Smooth muscle cell (in vitro differentiated cells): ENCODE measurements around the gene ITPR1. TPM values are rescaled to one million over a fixed set of nuclear protein-coding genes. Genes with fewer than 3 reads are reported as not detected.

Experiments used
- DNase-seq: peaks from one replicate; lab custom pipeline; 2025; ENCODE audit not compliant: unreplicated experiment; lab: John Stamatoyannopoulos, UW
- H2AFZ ChIP-seq: fragments of 200-600 bp; sonication (generic); 2 replicates; pipeline ENCODE4 v1.6.0; 2016; ENCODE audit warnings: antibody characterized with exemption, low read depth, mild to moderate bottlenecking
- H3F3A ChIP-seq: fragments of 200-600 bp; sonication (generic); 2 replicates; pipeline ENCODE4 v1.6.0; 2017; ENCODE audit warnings: antibody characterized with exemption, low read depth
- H3K27ac ChIP-seq: fragments of 200-600 bp; sonication (generic); 2 replicates; pipeline ENCODE4 v1.5.1; 2016; ENCODE audit warnings: low read depth, mild to moderate bottlenecking
- H3K27me3 ChIP-seq: fragments of 200-600 bp; sonication (generic); 2 replicates; pipeline ENCODE4 v1.6.1; 2016; ENCODE audit warnings: low read depth, mild to moderate bottlenecking
- H3K36me3 ChIP-seq: fragments of 200-600 bp; sonication (generic); 2 replicates; pipeline ENCODE4 v1.5.1; 2016; ENCODE audit warnings: low read depth
- H3K4me1 ChIP-seq: fragments of 200-600 bp; sonication (generic); 2 replicates; pipeline ENCODE4 v1.5.1; 2016; ENCODE audit warnings: low read depth
- H3K4me2 ChIP-seq: fragments of 200-600 bp; sonication (generic); 2 replicates; pipeline ENCODE4 v1.6.0; 2016; ENCODE audit warnings: mild to moderate bottlenecking
- H3K4me3 ChIP-seq: fragments of 200-600 bp; sonication (generic); 2 replicates; pipeline ENCODE4 v1.5.1; 2016; ENCODE audit warnings: mild to moderate bottlenecking
- H3K79me2 ChIP-seq: fragments of 200-600 bp; sonication (generic); 2 replicates; pipeline ENCODE4 v1.6.0; 2016; ENCODE audit warnings: low read depth, mild to moderate bottlenecking
- H3K9ac ChIP-seq: fragments of 200-600 bp; sonication (generic); 2 replicates; pipeline ENCODE4 v1.6.0; 2016; ENCODE audit warnings: low read depth
- H3K9me3 ChIP-seq: fragments of 200-600 bp; sonication (generic); replicated peaks from 2 replicates; pipeline ENCODE4 v1.5.1; 2016; ENCODE audit warnings: low read depth
- H4K20me1 ChIP-seq: fragments of 200-600 bp; sonication (generic); 2 replicates; pipeline ENCODE4 v1.6.0; 2016; ENCODE audit warnings: low read depth
- CTCF ChIP-seq: fragments of 200-600 bp; sonication (generic); IDR thresholded peaks from 2 replicates; pipeline ENCODE4 v1.5.1; 2017; ENCODE audit warnings: borderline replicate concordance, mild to moderate bottlenecking, antibody characterized with exemption; ENCODE audit not compliant: insufficient read depth, poor library complexity, severe bottlenecking
- WGBS: methylation state at CpG from one replicate; pipeline ENCODE4 v1.1.7; 2016; ENCODE audit warnings: low lambda C conversion rate; 5-methylcytosine and 5-hydroxymethylcytosine counted together
- polyA plus RNA-seq: library from polyadenylated mRNA; unstranded; fragments of >200 nt; fragmentation: Nextera tagmentation; extraction: Ambion mirVana; gene quantifications from 2 replicates; pipeline ENCODE4 v1.2.1, GENCODE V29; 2016
- total RNA-seq: library from RNA; depleted of rRNA; stranded (reverse); fragments of >200 nt; gene quantifications from 2 replicates; pipeline ENCODE4 v1.2.3, GENCODE V29; 2014

ITPR1 gene
- total and polyA plus RNA-seq, 2 experiments from 2014 or later = 16.4 to 28.6 TPM

- no peaks in the 10 kb centered on the region for H3K79me2 ChIP-seq
- no peak overlapping the region for H3K27ac ChIP-seq
- no peaks in the 10 kb centered on the region for H4K20me1 ChIP-seq
- 97% methylated on average over 4 of the region's 4 CpGs for WGBS
- DNase-seq = no peak
- no peaks in the 10 kb centered on the region for H3K27me3 ChIP-seq
- no peak overlapping the region for H2AFZ ChIP-seq
- no peaks in the 10 kb centered on the region for H3K36me3 ChIP-seq
- no peak overlapping the region for H3K4me3 ChIP-seq
- H3K4me1 ChIP-seq = no peaks in the 10 kb centered on the region
- H3K9me3 ChIP-seq = no peaks in the 10 kb centered on the region
- no peak overlapping the region for H3K4me2 ChIP-seq
- no peak overlapping the region for H3K9ac ChIP-seq
- no peaks in the 10 kb centered on the region for H3F3A ChIP-seq
- TF ChIP-seq CTCF = no peak
These were observed 298.2 kb downstream of the ITPR1 start for GRCh38 chr3:4791358-4791757.

DNA sequence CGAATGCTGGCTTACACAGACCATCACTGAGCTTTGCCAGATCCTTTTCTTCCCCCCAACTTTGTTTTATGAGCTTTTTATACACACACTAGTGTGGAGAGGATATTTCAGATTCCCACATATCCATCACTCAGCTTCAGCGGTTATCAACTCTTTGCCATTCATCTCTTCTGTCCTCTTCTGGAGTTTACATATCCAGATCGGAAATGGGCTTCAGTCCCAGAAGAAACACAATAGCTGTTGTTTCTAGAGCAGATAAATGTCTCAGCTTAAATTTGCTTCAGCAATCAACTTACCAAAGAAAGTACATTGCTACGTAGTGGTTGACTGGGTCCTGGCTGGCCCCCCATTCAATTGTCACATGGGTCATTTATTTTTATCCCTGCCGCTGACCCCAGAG lies 300.2 kb downstream of the ITPR1 start:
- no peak overlapping the region for H3K4me2 ChIP-seq
- H3K4me1 ChIP-seq = no peaks in the 10 kb centered on the region
- H3K9me3 ChIP-seq = no peaks in the 10 kb centered on the region
- TF ChIP-seq CTCF = no peak
- H3K79me2 ChIP-seq = no peaks in the 10 kb centered on the region
- H4K20me1 ChIP-seq = no peaks in the 10 kb centered on the region
- H3K4me3 ChIP-seq = no peak overlapping the region
- H3K9ac ChIP-seq = no peak overlapping the region
- no peaks in the 10 kb centered on the region for H3K27me3 ChIP-seq
- no peak for DNase-seq
- no peaks in the 10 kb centered on the region for H3F3A ChIP-seq
- WGBS = 96% methylated on average over 5 of the region's 5 CpGs
- no peak overlapping the region for H3K27ac ChIP-seq
- H3K36me3 ChIP-seq = no peaks in the 10 kb centered on the region
- H2AFZ ChIP-seq = no peak overlapping the region

GRCh38 chr3:4794331-4794730 lies 301.2 kb downstream of the ITPR1 start:
- H3K4me1 ChIP-seq = no peaks in the 10 kb centered on the region
- H4K20me1 ChIP-seq = no peaks in the 10 kb centered on the region
- no peak for TF ChIP-seq CTCF
- H3K9me3 ChIP-seq = no peaks in the 10 kb centered on the region
- no peaks in the 10 kb centered on the region for H3K27me3 ChIP-seq
- no peak overlapping the region for H3K4me2 ChIP-seq
- H3K27ac ChIP-seq = no peak overlapping the region
- DNase-seq = no peak
- no peak overlapping the region for H3K9ac ChIP-seq
- no peaks in the 10 kb centered on the region for H3K36me3 ChIP-seq
- no peaks in the 10 kb centered on the region for H3F3A ChIP-seq
- H2AFZ ChIP-seq = no peak overlapping the region
- H3K79me2 ChIP-seq = no peaks in the 10 kb centered on the region
- H3K4me3 ChIP-seq = no peak overlapping the region
- 72% methylated on average over 7 of the region's 7 CpGs for WGBS

DNA sequence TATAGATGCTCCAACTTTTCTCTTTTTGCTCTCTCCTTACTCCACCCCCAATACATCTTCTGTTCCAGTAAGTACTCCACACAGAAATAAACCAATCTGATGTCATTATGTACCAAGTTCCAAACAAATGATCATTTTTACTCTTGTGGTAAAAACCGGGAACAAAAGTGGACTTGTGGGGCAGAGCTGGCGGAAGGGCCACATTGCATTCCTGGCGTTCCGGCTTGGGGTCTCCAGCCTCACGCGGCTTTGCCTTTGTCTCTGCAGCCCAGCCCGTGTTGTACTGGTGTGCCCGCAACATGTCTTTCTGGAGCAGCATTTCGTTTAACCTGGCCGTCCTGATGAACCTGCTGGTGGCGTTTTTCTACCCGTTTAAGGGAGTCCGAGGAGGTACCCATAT lies 301.6 kb downstream of the ITPR1 start:
- no peaks in the 10 kb centered on the region for H3F3A ChIP-seq
- 97% methylated on average over 13 of the region's 13 CpGs for WGBS
- H2AFZ ChIP-seq = no peak overlapping the region
- H3K36me3 ChIP-seq = no peaks in the 10 kb centered on the region
- H3K9ac ChIP-seq = no peak overlapping the region
- H3K79me2 ChIP-seq = no peaks in the 10 kb centered on the region
- no peak for TF ChIP-seq CTCF
- H3K4me3 ChIP-seq = no peak overlapping the region
- no peak overlapping the region for H3K27ac ChIP-seq
- no peak overlapping the region for H3K4me2 ChIP-seq
- DNase-seq = no peak
- H4K20me1 ChIP-seq = no peaks in the 10 kb centered on the region
- H3K9me3 ChIP-seq = no peaks in the 10 kb centered on the region
- no peaks in the 10 kb centered on the region for H3K4me1 ChIP-seq
- H3K27me3 ChIP-seq = no peaks in the 10 kb centered on the region
